Effector memory CD4-positive, alpha-beta T cell (primary cell): ENCODE results near the gene ADAR.
A peak's percentile ranks its signal among the peaks of the same experiment; 100 is the strongest.

Experiments
- DNase-seq, 3 donors: peaks; one replicate each; pipeline ENCODE4 v3.0.0-alpha.2; 2020
- H3K27ac ChIP-seq: 2 replicates; pipeline ENCODE4 v1.7.0; 2013; ENCODE audit warnings: mild to moderate bottlenecking, low read length, moderate library complexity; ENCODE audit not compliant: insufficient read depth, poor library complexity, severe bottlenecking
- H3K27me3 ChIP-seq: replicated peaks from 2 replicates; pipeline ENCODE4 v1.7.0; 2013; ENCODE audit warnings: mild to moderate bottlenecking, low read length; ENCODE audit not compliant: insufficient read depth, control insufficient read depth, poor library complexity, severe bottlenecking
- H3K36me3 ChIP-seq: 2 replicates; pipeline ENCODE4 v1.7.0; 2013; ENCODE audit warnings: mild to moderate bottlenecking, low read length, moderate library complexity; ENCODE audit not compliant: control insufficient read depth, insufficient read depth
- H3K4me1 ChIP-seq: 2 replicates; pipeline ENCODE4 v1.7.0; 2013; ENCODE audit warnings: low read length, mild to moderate bottlenecking; ENCODE audit not compliant: control insufficient read depth, insufficient read depth, poor library complexity, severe bottlenecking
- H3K4me3 ChIP-seq: 2 replicates; pipeline ENCODE4 v1.7.0; 2013; ENCODE audit warnings: low read length, low read depth, mild to moderate bottlenecking; ENCODE audit not compliant: insufficient read depth, poor library complexity, severe bottlenecking
- H3K9me3 ChIP-seq: 2 replicates; pipeline ENCODE4 v1.7.0; 2013; ENCODE audit warnings: mild to moderate bottlenecking, low read length, moderate library complexity; ENCODE audit not compliant: control insufficient read depth

ADAR gene

GRCh38 chr1:154603317-154603716, 4.7 kb downstream of the ADAR start:
- no peaks in the 10 kb centered on the region for H3K27me3 ChIP-seq
- H3K4me1 ChIP-seq: peaks cover 25% of the 10 kb centered on the region
- H3K36me3 ChIP-seq: peaks cover 47% of the 10 kb centered on the region
- no peak for DNase-seq
- no peaks in the 10 kb centered on the region for H3K9me3 ChIP-seq
- H3K27ac ChIP-seq: peak overlapping the region; percentile 6
- H3K4me3 ChIP-seq: no peak overlapping the region

DNA sequence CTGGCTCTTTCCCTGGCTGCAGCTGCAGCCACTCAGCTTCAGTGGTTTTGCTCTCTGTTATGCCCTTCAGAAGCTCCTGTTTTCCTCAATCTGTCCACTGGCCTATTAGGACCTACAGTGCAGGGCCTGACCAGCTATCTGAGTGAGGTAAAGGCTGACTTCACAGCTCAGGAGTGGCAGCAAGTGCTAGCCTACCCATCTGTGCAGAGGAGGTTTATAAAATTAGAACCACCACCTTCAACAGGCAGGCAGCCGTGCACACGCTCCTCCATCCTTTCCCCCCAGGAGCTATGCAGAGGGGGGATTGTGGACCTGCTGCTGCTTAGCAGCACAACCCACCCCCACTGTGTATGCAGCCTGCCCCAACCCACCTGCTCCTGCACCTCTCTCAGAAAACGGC, 8.3 kb downstream of the ADAR start:
- Histone ChIP-seq H3K36me3 (peaks cover 78% of the 10 kb centered on the region), H3K4me3 (no peak overlapping the region), H3K4me1 (no peaks in the 10 kb centered on the region), H3K27me3 (no peaks in the 10 kb centered on the region), H3K27ac (no peak overlapping the region), H3K9me3 (no peaks in the 10 kb centered on the region)
- no peak for DNase-seq

DNA sequence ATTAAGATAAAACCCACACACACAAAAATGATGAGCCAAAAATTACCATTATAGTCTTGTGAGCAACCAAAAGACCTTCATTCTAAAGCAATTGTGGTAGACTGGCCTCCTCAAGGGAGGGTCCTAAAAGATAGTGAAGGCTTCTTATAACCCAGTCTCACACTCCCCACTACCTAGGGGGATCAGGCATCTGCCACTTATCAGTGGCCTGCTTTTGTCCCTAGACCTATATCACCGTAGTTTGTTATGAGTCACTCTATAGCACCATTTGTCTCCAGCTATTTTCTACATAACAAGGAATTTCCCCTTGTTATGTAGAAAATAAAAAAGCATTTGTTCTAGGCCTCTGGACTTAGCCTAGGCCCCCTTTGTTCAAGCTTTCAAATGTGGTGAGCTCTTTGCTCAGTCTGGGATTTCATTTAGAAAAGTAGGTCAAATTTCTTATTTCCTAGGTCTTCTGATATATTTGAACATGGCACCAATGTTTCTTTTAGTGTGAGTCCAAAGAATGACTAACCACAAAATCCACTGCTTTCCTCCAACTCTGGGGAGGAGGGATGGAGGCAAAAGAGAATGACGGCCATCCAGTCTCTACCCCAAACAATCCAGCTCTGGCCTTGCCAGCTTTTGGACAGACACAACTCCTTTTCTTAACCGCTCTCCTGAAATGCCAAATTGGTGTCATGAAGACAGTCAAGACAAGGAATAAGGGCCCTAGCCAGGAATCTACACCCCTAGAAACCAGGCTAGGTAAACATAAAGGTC, 8.9 kb downstream of the ADAR start:
- peaks cover 84% of the 10 kb centered on the region for H3K36me3 ChIP-seq
- no peaks in the 10 kb centered on the region for H3K9me3 ChIP-seq
- H3K4me3 ChIP-seq: no peak overlapping the region
- H3K27ac ChIP-seq: no peak overlapping the region
- no peak for DNase-seq
- no peaks in the 10 kb centered on the region for H3K27me3 ChIP-seq
- H3K4me1 ChIP-seq: no peaks in the 10 kb centered on the region

GRCh38 chr1:154595621-154596020, 12.4 kb downstream of the ADAR start:
- no peak overlapping the region for H3K4me3 ChIP-seq
- no peaks in the 10 kb centered on the region for H3K9me3 ChIP-seq
- DNase-seq: no peak
- H3K4me1 ChIP-seq: no peaks in the 10 kb centered on the region
- H3K27ac ChIP-seq: no peak overlapping the region
- H3K27me3 ChIP-seq: no peaks in the 10 kb centered on the region
- peaks cover 88% of the 10 kb centered on the region for H3K36me3 ChIP-seq

DNA sequence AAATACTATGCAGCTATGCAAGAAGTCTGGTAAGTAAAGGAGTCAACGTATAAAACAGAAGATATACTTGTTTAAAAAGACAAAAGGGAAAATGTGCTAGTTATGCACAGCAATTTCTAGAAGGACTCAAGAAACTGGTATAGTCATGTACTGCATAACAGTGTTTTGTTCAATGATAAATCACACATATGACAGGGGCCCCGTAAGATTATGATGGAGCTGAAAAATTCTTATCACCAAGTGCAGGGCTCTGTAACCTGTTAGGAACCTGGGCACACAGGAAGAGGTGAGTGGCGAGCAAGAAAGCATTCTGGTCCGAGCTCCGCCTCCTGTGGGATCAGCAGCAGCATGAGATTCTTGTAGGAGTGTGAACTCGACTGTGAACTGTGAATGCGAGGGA, 13.2 kb downstream of the ADAR start:
- no peaks in the 10 kb centered on the region for H3K9me3 ChIP-seq
- no peak overlapping the region for H3K27ac ChIP-seq
- no peaks in the 10 kb centered on the region for H3K27me3 ChIP-seq
- no peaks in the 10 kb centered on the region for H3K4me1 ChIP-seq
- no peak for DNase-seq
- no peak overlapping the region for H3K4me3 ChIP-seq
- peaks cover 92% of the 10 kb centered on the region for H3K36me3 ChIP-seq

DNA sequence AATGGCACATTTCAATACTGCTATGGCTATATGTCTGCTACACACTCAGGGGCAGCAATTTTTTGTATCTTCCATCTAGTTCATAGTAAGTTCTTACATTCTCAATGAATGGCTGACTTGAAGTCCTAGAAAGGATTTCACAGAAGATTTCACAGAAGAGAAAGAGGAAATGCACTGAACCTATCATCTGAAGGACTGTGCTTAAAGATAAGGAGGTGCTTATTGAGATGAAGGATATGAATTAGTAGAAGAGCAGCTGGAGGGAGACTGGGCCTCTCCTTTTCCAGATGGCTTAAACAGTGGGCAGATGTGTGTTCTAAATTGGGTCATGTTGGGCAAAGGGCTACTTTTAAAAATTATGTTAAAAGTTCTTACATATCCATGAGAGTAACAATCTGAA, 14.6 kb downstream of the ADAR start:
- DNase-seq: no peak
- H3K4me1 ChIP-seq: no peaks in the 10 kb centered on the region
- H3K4me3 ChIP-seq: no peak overlapping the region
- H3K36me3 ChIP-seq: peaks cover 93% of the 10 kb centered on the region
- H3K9me3 ChIP-seq: no peaks in the 10 kb centered on the region
- H3K27ac ChIP-seq: no peak overlapping the region
- H3K27me3 ChIP-seq: no peaks in the 10 kb centered on the region

DNA sequence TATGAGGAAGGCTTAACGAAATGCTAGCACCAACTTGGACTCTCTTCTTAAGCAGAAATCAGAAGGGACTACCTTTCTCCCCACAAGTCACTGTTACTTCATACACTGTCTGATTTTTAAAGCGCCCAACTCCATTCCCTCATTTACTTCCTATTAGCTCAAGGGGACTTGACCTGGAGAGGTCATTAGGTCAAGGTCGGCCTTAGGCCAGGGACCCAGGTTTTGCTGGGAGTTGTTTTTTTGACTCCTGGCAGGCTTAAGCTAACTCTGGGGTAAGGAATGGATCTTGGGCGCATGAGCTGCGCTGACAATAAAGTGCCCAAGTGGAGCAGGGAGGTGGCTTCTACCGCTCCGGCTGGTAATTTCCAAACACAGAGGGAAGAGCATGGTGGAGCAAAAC, 16.8 kb downstream of the ADAR start:
- Histone ChIP-seq H3K27me3 (no peaks in the 10 kb centered on the region), H3K36me3 (peaks cover 94% of the 10 kb centered on the region), H3K9me3 (no peaks in the 10 kb centered on the region), H3K27ac (no peak overlapping the region), H3K4me1 (no peaks in the 10 kb centered on the region), H3K4me3 (no peak overlapping the region)
- DNase-seq: no peak

GRCh38 chr1:154590756-154591155, 17.2 kb downstream of the ADAR start:
- Histone ChIP-seq H3K27me3 (no peaks in the 10 kb centered on the region), H3K4me3 (no peak overlapping the region), H3K4me1 (no peaks in the 10 kb centered on the region), H3K27ac (no peak overlapping the region), H3K9me3 (no peaks in the 10 kb centered on the region), H3K36me3 (peaks cover 95% of the 10 kb centered on the region)
- DNase-seq: no peak

- Histone ChIP-seq H3K27ac (no peak overlapping the region), H3K4me1 (no peaks in the 10 kb centered on the region), H3K9me3 (no peaks in the 10 kb centered on the region), H3K27me3 (no peaks in the 10 kb centered on the region), H3K4me3 (no peak overlapping the region), H3K36me3 (peaks cover 98% of the 10 kb centered on the region)
- DNase-seq: no peak
These were observed 18.2 kb downstream of the ADAR start for GRCh38 chr1:154589780-154590179.

- Histone ChIP-seq H3K36me3 (peaks cover 100% of the 10 kb centered on the region), H3K27ac (no peak overlapping the region), H3K9me3 (no peaks in the 10 kb centered on the region), H3K27me3 (no peaks in the 10 kb centered on the region), H3K4me1 (no peaks in the 10 kb centered on the region), H3K4me3 (no peak overlapping the region)
- DNase-seq: no peak
These were observed 21.3 kb downstream of the ADAR start for GRCh38 chr1:154586641-154587040.
